ENCODE data around the gene NUDCD3.
"Not testable (repeated sequence)": the region's sequence is repeated elsewhere in the genome, so short reads cannot be mapped to it uniquely, and the experiment has no call there.

The NUDCD3 gene

GRCh38 chr7:44449584-44449928 lies 40.9 kb downstream of the NUDCD3 start:
- no peak for DNase-seq (ENCODE audit: low spot score)

DNA sequence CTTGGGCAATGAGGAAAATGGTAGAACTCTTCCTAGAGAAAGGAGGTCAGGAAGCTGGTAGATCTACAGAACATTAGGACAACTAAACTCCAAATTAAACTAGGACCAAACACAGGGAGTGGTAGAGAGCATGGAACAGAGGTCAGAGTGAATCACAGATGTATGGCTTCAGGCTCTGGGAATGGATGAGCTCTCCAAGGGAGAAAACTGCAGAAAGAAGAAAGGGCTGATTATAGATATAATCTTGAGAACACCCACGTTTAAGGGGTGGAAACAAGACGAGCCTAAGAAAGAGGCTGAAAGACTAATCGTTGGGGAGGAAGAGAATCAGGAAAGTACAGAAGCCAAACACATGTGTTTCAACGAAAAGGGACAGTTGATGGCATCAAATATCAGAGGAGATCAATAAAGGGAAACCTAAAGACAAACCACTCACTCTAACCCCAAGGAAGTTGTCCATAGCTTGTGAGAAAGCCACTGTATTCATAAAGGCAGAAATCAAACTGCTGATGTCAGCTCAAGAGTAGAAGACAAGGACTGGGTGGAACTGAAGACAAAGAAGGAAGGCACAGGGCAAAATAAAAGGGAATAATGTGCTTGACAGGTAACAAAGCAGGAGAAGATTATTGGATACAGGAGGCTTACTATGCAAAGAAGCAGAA lies 41.4 kb downstream of the NUDCD3 start:
- DNase-seq (ENCODE audit: low spot score), result no peak

DNA sequence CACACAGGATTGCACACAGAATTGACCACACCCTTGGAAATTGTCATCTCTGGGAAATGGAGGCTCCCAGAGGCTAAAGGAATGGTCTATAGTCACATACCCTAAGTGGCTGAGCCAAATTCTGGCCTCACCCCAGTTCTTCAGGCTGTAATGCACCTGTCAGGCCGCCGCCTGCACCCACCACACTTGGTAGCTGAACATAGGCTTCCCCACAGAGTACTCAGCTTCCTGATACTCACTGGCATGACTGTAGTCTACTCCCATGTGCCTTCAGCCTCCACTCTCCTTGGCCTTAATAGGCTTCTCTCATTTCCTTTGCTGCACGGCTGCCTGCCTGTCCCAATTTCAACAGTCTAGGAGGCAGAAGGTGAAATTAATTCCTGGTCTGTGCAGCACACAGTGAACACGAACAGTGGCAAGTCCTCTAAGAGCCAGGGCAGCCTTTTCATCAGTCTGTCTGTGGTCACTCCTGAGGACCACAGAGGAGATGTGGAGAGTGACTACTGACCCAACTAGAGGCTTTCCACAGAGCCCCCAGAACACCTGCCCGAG lies 42.5 kb downstream of the NUDCD3 start:
- DNase-seq (ENCODE audit: low spot score), result no peak

DNA sequence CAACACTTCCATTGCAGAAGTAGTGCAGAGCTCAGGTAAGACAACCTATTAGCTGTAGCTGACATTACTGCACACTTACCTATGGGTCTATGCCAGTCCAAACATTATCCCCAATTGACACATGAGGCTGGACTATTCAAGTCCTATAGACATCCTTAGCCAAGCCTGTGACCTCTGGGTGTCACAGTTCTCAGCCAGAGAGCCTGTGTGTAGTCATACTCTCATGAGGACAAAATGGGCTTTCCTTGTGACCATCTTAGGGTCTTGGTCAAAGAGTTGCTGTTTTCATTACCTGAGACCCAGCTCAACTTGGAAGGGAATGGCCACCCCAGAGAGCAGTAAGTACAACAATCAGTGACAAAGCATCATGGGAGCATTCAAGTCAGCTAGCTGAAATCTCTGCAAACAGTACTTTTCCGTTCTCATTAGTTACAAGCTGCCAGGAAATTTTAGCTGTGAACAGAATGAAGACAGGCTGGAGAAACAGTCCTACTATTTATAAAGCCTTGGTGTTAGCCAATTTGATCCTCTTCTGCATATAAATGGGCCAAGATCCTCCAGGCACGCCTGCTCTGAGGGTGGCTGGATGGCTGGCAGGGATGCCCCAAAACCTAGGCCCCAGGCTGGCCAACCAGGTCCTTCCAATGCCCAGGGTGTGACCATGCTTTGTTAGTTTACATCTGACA lies 44.3 kb downstream of the NUDCD3 start:
- DNase-seq (ENCODE audit: low spot score), result no peak

- DNase-seq (ENCODE audit: low spot score), result no peak
Observed at GRCh38 chr7:44441079-44441478, 49.4 kb downstream of the NUDCD3 start.

DNA sequence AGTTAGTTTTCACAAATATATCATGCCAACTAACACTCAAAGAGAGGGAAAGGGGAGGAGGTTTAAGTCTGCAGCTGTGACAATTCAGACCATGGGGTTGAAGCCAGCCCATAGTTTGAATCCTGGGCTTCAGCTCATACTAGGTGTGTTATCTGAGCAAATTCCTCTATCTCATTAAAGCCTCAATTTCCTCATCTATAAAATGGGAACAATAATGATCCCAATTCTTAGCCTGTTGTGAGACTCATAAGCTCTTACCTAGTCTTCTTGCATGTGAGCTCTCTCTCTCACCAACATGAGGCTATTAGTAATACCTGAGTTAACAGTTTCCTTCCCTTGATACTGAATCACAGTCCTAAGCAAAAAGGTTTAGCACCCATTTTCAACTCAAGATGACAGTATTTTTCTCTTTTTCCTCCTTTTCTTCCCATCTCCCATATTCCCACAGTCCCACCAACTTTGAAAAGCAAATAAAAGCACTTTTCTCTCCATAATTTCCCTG lies 49.8 kb downstream of the NUDCD3 start:
- DNase-seq (ENCODE audit: low spot score), result no peak

DNA sequence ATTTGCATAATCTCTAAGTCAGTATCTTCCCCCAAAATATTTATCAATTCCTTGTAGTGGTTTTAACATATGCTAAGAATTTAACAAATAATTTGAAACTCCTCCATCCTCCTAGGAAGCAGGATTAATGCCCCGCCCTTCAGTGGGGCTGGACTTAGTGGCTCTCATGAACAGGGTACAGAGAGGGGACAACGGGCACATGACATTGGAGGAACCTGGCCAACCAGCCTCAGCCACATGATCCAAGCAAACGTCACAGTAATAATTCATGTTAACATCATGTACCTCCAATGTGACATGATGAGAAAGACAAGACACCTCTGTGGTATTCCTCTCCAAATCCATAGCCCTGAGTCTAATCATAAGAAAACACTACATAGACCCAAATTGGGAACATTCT lies 50.5 kb downstream of the NUDCD3 start:
- no peak for DNase-seq (ENCODE audit: low spot score)

DNA sequence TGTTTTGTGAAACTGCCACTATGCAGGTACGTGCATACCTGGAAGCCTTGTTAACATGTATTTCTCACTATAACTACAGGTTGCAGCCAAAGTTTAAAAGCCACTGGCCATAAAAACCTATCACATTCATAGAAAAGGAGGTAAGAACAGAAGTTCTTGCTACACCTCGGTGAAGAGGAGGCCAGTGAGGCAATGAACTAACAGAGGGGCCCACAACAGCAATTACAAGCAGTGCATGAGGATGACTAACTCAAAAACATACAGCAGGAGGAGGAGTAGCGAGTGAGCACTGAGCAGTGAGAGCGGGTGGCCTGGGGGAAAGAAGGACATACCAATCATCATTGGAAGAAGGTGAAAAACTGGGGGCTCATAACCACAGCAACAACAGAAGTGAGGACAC lies 51.6 kb downstream of the NUDCD3 start:
- DNase-seq (ENCODE audit: low spot score), result no peak

DNA sequence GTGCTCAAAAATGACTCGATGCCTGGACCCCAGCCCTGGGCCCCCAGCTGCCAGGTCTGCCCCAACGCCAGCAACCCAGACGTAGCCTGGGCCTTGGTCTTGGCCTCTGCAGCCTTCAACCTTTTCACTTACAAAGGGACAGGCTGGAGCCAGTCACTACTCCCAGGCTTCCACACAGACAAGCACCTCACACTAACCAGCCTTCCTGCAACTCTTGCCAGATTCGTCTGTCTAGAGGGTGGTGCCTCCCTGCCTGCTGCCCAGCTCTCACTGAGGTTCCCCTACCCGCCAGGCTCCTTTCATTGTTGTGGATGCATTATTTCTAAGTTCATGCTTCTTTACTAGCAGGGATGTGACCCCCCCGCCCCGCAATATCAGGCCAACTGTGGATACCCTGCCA lies 56.3 kb downstream of the NUDCD3 start:
- DNase-seq (ENCODE audit: low spot score), result no peak

- no peak for DNase-seq (ENCODE audit: low spot score)
Observed at GRCh38 chr7:44433255-44434022, 57.0 kb downstream of the NUDCD3 start.

DNA sequence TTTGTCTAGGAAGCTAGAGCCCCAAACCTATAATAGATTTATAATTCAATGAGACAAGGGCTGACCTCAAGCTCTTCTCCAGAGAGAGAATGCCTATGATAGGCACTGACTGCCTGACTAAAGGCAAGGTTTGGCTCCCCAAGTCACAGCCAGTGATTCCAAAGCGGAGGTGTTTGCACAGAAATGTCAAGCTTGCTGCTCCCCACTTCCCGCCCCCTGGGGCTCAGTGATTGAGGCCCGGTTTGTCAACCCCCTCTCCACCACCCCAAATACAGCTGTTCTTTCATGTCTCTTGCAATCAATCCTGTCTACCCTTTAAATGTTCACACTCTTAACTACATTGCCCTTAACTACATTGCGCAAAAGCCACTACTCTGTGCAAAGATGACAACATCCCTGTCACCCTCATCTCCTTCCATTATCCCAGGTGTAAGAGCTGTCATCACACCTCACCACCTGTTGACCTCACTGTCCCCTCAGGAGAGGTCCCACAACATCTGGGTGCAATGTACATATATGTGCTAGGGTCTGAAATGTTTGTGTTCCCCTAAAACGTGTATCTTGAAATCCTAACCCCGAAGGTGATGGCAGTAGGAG lies 58.0 kb downstream of the NUDCD3 start:
- no peak for DNase-seq (ENCODE audit: low spot score)

DNA sequence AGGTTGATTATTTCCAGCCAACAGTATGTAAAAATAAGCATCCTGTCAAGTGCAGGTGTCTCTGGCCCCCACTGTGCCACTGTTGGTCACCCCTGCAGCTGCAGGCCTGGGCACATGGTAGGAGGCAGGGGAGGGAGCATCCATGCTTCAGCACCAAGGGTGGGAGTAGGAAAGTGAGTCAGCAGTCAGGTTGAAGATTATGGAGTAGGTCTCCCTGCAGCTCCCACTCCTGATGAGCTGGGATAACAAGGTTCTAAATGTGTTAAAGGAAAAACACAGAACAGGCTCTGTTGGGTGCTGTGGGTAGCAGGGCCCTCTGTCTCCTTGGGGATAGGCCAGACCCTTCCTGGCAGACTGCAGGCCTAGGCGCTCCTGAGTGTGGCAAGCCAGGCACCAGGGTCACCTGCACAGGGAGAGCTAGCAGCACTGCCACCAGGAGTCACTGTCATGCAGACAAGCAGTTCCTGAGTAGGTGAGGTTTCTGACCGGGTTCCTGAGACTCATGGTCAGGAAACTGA lies 59.3 kb downstream of the NUDCD3 start:
- DNase-seq (ENCODE audit: low spot score), result no peak

DNA sequence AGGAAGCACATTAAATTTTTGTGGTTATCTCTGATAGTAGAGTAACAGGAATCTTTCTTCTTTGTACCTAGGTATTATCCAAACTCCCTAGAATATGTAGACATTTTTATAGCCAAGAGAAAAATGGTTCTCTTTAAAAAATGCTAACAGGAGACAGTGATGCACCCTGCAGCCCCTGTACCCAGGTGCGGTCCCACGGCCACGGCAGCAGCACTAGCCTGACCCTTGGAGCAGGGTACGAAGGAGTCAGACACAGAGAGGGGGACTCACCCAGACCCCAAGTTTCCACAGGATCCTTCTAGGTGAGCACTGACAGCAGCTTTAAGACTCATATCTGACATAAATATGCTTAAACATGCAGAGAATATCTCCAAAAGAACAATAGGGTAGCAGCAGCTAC lies 60.4 kb downstream of the NUDCD3 start:
- no peak for DNase-seq (ENCODE audit: low spot score)

DNA sequence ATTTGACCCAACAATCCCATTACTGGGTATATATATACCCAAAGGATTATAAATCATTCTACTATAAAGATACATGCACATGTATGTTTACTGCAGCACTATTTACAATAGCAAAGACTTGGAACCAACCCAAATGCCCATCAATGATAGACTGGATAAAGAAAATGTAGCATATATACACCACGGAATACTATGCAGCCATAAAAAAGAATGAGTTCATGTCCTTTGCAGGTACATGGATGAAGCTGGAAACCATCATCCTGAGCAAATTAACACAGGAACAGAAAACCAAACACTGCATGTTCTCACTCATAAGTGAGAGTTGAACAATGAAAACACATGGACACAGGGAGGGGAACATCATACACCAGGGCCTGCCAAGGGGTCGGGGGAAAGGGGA lies 65.7 kb downstream of the NUDCD3 start:
- DNase-seq (ENCODE audit: low spot score), result not testable (repeated sequence)

GRCh38 chr7:44416941-44417340 lies 73.5 kb downstream of the NUDCD3 start:
- DNase-seq (ENCODE audit: low spot score), result no peak

- DNase-seq (ENCODE audit: low spot score), result no peak
Observed at GRCh38 chr7:44415510-44415909, 74.9 kb downstream of the NUDCD3 start.

- DNase-seq (ENCODE audit: low spot score), result no peak
Observed at GRCh38 chr7:44415047-44415446, 75.4 kb downstream of the NUDCD3 start.

DNA sequence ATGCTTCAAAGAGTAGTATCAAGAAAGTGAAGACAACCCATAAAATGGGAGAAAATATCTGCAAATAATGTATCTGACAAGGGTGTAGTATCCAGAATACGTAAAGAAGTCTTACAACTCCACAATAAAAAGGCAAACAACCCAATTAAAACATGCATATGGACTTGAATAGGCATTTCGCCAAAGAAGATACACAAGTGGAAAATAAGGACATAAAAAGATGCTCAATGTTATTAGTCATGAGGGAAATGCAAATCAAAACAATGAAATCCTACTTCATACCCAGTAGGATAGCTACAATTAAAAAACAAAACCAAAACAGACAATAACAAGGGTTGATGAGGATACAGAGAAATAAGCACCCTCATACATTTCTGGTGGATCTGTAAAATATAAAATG lies 79.2 kb downstream of the NUDCD3 start:
- no peak for DNase-seq (ENCODE audit: low spot score)

GRCh38 chr7:44408596-44408995 lies 81.9 kb downstream of the NUDCD3 start:
- DNase-seq (ENCODE audit: low spot score), result no peak

GRCh38 chr7:44403775-44404174 lies 86.7 kb downstream of the NUDCD3 start:
- DNase-seq (ENCODE audit: low spot score), result no peak

GRCh38 chr7:44403176-44403759 lies 87.2 kb downstream of the NUDCD3 start:
- DNase-seq (ENCODE audit: low spot score), result no peak

Data from SK-N-DZ (cell line).